ENCODE measurements around the gene CIB1. TPM values are rescaled to one million over a fixed set of nuclear protein-coding genes. Genes with fewer than 3 reads are reported as not detected.

The CIB1 gene
- total and polyA plus RNA-seq, 10 of the 15 experiments (the other 5 are each of a cell fraction or from before 2014, with no cell fraction given) = 10.8 to 155 (median 81.9) TPM

DNA sequence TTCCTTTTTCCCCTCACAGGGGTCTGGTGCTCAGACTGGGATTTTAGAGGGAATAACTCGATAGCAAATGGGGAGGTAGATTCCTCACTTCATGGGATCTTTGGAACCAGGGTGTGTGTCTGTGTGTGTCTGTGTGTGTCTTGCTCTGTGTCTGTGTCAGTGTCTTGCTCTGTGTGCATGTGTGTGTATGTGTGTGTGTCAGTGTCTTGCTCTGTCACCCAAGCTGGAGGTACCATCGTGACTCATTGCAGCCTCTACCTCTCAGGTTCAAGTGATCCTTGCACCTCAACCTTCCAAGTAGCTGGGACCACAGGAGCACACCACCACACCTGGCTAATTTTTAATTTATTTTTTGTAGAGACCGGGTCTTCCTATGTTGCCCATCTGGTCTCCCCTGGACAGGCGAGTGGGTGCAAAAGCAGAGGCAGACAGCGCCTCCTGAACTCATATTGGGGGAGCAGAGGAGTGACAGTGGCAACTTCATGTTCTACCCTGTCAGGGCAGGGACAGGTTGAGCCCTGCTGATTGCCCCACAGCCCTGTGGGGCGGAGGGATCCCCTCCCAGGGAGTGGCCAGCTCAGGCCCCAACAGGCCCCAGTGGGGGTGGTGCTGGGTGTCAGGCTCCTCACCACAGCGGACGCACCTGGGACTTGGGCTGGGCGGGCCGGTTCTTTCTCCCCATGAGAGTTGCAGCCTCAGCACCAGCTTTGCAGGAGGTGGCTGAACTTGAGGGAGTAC, 43.0 kb downstream of the CIB1 start (continued):
- TF ChIP-seq, protein P1, sequence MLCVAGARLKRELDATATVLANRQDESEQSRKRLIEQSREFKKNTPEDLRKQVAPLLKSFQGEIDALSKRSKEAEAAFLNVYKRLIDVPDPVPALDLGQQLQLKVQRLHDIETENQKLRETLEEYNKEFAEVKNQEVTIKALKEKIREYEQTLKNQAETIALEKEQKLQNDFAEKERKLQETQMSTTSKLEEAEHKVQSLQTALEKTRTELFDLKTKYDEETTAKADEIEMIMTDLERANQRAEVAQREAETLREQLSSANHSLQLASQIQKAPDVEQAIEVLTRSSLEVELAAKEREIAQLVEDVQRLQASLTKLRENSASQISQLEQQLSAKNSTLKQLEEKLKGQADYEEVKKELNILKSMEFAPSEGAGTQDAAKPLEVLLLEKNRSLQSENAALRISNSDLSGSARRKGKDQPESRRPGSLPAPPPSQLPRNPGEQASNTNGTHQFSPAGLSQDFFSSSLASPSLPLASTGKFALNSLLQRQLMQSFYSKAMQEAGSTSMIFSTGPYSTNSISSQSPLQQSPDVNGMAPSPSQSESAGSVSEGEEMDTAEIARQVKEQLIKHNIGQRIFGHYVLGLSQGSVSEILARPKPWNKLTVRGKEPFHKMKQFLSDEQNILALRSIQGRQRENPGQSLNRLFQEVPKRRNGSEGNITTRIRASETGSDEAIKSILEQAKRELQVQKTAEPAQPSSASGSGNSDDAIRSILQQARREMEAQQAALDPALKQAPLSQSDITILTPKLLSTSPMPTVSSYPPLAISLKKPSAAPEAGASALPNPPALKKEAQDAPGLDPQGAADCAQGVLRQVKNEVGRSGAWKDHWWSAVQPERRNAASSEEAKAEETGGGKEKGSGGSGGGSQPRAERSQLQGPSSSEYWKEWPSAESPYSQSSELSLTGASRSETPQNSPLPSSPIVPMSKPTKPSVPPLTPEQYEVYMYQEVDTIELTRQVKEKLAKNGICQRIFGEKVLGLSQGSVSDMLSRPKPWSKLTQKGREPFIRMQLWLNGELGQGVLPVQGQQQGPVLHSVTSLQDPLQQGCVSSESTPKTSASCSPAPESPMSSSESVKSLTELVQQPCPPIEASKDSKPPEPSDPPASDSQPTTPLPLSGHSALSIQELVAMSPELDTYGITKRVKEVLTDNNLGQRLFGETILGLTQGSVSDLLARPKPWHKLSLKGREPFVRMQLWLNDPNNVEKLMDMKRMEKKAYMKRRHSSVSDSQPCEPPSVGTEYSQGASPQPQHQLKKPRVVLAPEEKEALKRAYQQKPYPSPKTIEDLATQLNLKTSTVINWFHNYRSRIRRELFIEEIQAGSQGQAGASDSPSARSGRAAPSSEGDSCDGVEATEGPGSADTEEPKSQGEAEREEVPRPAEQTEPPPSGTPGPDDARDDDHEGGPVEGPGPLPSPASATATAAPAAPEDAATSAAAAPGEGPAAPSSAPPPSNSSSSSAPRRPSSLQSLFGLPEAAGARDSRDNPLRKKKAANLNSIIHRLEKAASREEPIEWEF (IDR thresholded peaks at IDR 0.05; ENCODE audit: insufficient replicate concordance, low read depth, low read length) = no peak
- TF ChIP-seq, protein P2, sequence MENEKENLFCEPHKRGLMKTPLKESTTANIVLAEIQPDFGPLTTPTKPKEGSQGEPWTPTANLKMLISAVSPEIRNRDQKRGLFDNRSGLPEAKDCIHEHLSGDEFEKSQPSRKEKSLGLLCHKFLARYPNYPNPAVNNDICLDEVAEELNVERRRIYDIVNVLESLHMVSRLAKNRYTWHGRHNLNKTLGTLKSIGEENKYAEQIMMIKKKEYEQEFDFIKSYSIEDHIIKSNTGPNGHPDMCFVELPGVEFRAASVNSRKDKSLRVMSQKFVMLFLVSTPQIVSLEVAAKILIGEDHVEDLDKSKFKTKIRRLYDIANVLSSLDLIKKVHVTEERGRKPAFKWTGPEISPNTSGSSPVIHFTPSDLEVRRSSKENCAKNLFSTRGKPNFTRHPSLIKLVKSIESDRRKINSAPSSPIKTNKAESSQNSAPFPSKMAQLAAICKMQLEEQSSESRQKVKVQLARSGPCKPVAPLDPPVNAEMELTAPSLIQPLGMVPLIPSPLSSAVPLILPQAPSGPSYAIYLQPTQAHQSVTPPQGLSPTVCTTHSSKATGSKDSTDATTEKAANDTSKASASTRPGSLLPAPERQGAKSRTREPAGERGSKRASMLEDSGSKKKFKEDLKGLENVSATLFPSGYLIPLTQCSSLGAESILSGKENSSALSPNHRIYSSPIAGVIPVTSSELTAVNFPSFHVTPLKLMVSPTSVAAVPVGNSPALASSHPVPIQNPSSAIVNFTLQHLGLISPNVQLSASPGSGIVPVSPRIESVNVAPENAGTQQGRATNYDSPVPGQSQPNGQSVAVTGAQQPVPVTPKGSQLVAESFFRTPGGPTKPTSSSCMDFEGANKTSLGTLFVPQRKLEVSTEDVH (IDR thresholded peaks at IDR 0.05; ENCODE audit: low read depth, partially characterized antibody) = no peak
- TF ChIP-seq, protein P3, sequence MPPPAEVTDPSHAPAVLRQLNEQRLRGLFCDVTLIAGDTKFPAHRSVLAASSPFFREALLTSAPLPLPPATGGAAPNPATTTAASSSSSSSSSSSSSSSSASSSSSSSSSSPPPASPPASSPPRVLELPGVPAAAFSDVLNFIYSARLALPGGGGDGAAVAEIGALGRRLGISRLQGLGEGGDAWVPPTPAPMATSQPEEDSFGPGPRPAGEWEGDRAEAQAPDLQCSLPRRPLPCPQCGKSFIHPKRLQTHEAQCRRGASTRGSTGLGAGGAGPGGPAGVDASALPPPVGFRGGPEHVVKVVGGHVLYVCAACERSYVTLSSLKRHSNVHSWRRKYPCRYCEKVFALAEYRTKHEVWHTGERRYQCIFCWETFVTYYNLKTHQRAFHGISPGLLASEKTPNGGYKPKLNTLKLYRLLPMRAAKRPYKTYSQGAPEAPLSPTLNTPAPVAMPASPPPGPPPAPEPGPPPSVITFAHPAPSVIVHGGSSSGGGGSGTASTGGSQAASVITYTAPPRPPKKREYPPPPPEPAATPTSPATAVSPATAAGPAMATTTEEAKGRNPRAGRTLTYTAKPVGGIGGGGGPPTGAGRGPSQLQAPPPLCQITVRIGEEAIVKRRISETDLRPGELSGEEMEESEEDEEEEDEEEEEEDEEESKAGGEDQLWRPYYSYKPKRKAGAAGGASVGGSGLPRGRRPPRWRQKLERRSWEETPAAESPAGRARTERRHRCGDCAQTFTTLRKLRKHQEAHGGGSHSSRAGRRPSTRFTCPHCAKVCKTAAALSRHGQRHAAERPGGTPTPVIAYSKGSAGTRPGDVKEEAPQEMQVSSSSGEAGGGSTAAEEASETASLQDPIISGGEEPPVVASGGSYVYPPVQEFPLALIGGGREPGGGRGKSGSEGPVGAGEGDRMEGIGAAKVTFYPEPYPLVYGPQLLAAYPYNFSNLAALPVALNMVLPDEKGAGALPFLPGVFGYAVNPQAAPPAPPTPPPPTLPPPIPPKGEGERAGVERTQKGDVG (CRISPR knock-in tag; IDR thresholded peaks at IDR 0.05) = no peak
- TF ChIP-seq EED (IDR thresholded peaks at IDR 0.05; ENCODE audit: low read depth) (0 out of 2 replicates have a peak, but pooled peaks have one; percentile 15), BHLHE40 (IDR thresholded peaks at IDR 0.05; ENCODE audit: borderline replicate concordance in 1 of 2, low read depth in 2 of 2, low read length in 1 of 2) (peak in 1 of 2 experiments; percentile 17; a peak in 1 of 4 replicates), LARP7 (IDR thresholded peaks at IDR 0.05) (0 out of 2 replicates have a peak, but pooled peaks have one; percentile 34), MTA2 (IDR thresholded peaks at IDR 0.05; ENCODE audit: low read depth) (0 out of 2 replicates have a peak, but pooled peaks have one; percentile 21), NFYB (IDR thresholded peaks at IDR 0.05; ENCODE audit: insufficient read depth, low read depth, low read length) (no peak), SRF (IDR thresholded peaks at IDR 0.05; ENCODE audit: low read depth in 2 of 2, low read length in 2 of 2) (no peak)
- TF ChIP-seq, protein P4, sequence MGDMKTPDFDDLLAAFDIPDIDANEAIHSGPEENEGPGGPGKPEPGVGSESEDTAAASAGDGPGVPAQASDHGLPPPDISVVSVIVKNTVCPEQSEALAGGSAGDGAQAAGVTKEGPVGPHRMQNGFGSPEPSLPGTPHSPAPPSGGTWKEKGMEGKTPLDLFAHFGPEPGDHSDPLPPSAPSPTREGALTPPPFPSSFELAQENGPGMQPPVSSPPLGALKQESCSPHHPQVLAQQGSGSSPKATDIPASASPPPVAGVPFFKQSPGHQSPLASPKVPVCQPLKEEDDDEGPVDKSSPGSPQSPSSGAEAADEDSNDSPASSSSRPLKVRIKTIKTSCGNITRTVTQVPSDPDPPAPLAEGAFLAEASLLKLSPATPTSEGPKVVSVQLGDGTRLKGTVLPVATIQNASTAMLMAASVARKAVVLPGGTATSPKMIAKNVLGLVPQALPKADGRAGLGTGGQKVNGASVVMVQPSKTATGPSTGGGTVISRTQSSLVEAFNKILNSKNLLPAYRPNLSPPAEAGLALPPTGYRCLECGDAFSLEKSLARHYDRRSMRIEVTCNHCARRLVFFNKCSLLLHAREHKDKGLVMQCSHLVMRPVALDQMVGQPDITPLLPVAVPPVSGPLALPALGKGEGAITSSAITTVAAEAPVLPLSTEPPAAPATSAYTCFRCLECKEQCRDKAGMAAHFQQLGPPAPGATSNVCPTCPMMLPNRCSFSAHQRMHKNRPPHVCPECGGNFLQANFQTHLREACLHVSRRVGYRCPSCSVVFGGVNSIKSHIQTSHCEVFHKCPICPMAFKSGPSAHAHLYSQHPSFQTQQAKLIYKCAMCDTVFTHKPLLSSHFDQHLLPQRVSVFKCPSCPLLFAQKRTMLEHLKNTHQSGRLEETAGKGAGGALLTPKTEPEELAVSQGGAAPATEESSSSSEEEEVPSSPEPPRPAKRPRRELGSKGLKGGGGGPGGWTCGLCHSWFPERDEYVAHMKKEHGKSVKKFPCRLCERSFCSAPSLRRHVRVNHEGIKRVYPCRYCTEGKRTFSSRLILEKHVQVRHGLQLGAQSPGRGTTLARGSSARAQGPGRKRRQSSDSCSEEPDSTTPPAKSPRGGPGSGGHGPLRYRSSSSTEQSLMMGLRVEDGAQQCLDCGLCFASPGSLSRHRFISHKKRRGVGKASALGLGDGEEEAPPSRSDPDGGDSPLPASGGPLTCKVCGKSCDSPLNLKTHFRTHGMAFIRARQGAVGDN (IDR thresholded peaks at IDR 0.05) = no peak
